Type B pancreatic cell (in vitro differentiated cells): ENCODE results near the gene NOP9. TPM values are rescaled to one million over a fixed set of nuclear protein-coding genes. Genes with fewer than 3 reads are reported as not detected.
A peak's percentile ranks its signal among the peaks of the same experiment; 100 is the strongest.

Experiments
- DNase-seq: peaks from one replicate; pipeline ENCODE4 v3.0.0; 2021; ENCODE audit warnings: mixed read lengths; ENCODE audit not compliant: unreplicated experiment; ENCODE audit errors: extremely low spot score
- H3K27ac Mint-ChIP-seq: 2 replicates; pipeline ENCODE4 v1.8.0; 2021; ENCODE audit warnings: mild to moderate bottlenecking, mixed read lengths
- H3K27me3 Mint-ChIP-seq: 2 replicates; pipeline ENCODE4 v1.8.0; 2021; ENCODE audit warnings: mixed read lengths
- H3K36me3 Mint-ChIP-seq: 2 replicates; pipeline ENCODE4 v1.8.0; 2021; ENCODE audit warnings: mixed read lengths
- H3K4me1 Mint-ChIP-seq: one replicate; pipeline ENCODE4 v1.8.0; 2021; ENCODE audit warnings: mixed read lengths; ENCODE audit not compliant: unreplicated experiment
- H3K4me3 Mint-ChIP-seq: 2 replicates; pipeline ENCODE4 v1.8.0; 2021; ENCODE audit warnings: mild to moderate bottlenecking, mixed read lengths
- H3K9me3 Mint-ChIP-seq: 2 replicates; pipeline ENCODE4 v1.8.0; 2021; ENCODE audit warnings: mixed read lengths
- CTCF ChIP-seq: fragments of 200-600 bp; sonication (generic); conservative IDR thresholded peaks from 2 replicates; pipeline ENCODE4 v1.5.0; 2021; ENCODE audit warnings: antibody characterized with exemption, mild to moderate bottlenecking
- total RNA-seq: library from RNA; stranded (reverse); gene quantifications from 2 replicates; pipeline ENCODE4 v1.2.1, GENCODE V29; 2021; ENCODE audit warnings: low replicate concordance

NOP9 gene
- total RNA-seq, 1 donor from 2014 or later = 33.9 TPM

- Mint-ChIP-seq H3K27ac (peak overlapping the region; percentile 84), H3K36me3 (no peaks in the 10 kb centered on the region), H3K27me3 (no peaks in the 10 kb centered on the region), H3K4me1 (no peaks in the 10 kb centered on the region), H3K9me3 (no peaks in the 10 kb centered on the region), H3K4me3 (no peak overlapping the region)
- DNase-seq = no peak
- no peak for TF ChIP-seq CTCF
Measured at GRCh38 chr14:24258548-24259265, 40.9 kb upstream of the NOP9 start.

GRCh38 chr14:24259282-24260025, 40.2 kb upstream of the NOP9 start:
- no peaks in the 10 kb centered on the region for H3K27me3 Mint-ChIP-seq

GRCh38 chr14:24260026-24260779, 39.4 kb upstream of the NOP9 start:
- Mint-ChIP-seq H3K27ac (peak overlapping the region; percentile 84), H3K9me3 (no peaks in the 10 kb centered on the region), H3K4me1 (peaks cover 3% of the 10 kb centered on the region), H3K4me3 (no peak overlapping the region), H3K27me3 (no peaks in the 10 kb centered on the region), H3K36me3 (no peaks in the 10 kb centered on the region)
- no peak for TF ChIP-seq CTCF
- no peak for DNase-seq

More at GRCh38 chr14:24259282-24260025, 40.2 kb upstream of the NOP9 start:
- Mint-ChIP-seq H3K4me3 (no peak overlapping the region), H3K9me3 (no peaks in the 10 kb centered on the region), H3K36me3 (no peaks in the 10 kb centered on the region), H3K27ac (peak overlapping the region; percentile 84), H3K4me1 (peaks cover under 1% of the 10 kb centered on the region)
- no peak for TF ChIP-seq CTCF
- DNase-seq = no peak

GRCh38 chr14:24260780-24261157, 38.9 kb upstream of the NOP9 start:
- Mint-ChIP-seq H3K36me3 (no peaks in the 10 kb centered on the region), H3K27ac (peak overlapping the region; percentile 84), H3K4me3 (no peak overlapping the region), H3K9me3 (no peaks in the 10 kb centered on the region), H3K27me3 (no peaks in the 10 kb centered on the region), H3K4me1 (peaks cover 3% of the 10 kb centered on the region)
- no peak for DNase-seq
- TF ChIP-seq CTCF = no peak

- no peak overlapping the region for H3K4me3 Mint-ChIP-seq
- DNase-seq = no peak
- H3K9me3 Mint-ChIP-seq = no peaks in the 10 kb centered on the region
- no peak for TF ChIP-seq CTCF
- H3K4me1 Mint-ChIP-seq = peaks cover 3% of the 10 kb centered on the region
- peak overlapping the region; percentile 84 for H3K27ac Mint-ChIP-seq
- H3K36me3 Mint-ChIP-seq = no peaks in the 10 kb centered on the region
- H3K27me3 Mint-ChIP-seq = no peaks in the 10 kb centered on the region
Measured at GRCh38 chr14:24261256-24261968, 38.2 kb upstream of the NOP9 start.
